CD8-positive, alpha-beta memory T cell (primary cell): ENCODE data around the gene FUT7. TPM values are rescaled to one million over a fixed set of nuclear protein-coding genes. Genes with fewer than 3 reads are reported as not detected.

Source experiments
- polyA plus RNA-seq: library from polyadenylated mRNA; unstranded; fragments of 300-500 nt; fragmentation: Illumina TruSeq; gene quantifications from one replicate; pipeline ENCODE4 v1.2.3, GENCODE V29; 2021
- total RNA-seq, 2 experiments: library from RNA; stranded (reverse); gene quantifications; one replicate each; pipeline ENCODE4 v1.2.3, GENCODE V29; 2021

The FUT7 gene
- total and polyA plus RNA-seq, 3 experiments from 2014 or later, result 0.57 to 28.7 (median 0.82) TPM

Other genes starting within 250 kb of the FUT7 start
Only the 30 nearest of the 38 such genes appear.
- gene AJM1, start 189.6 kb downstream of the FUT7 start, total RNA-seq, result 1 to 10 TPM; 3.2 TPM
- 0.39 TPM for gene AJM1, start 189.6 kb downstream of the FUT7 start, polyA plus RNA-seq
- 100 to 1,000 TPM; 108 to 110 TPM for gene PHPT1, start 182.7 kb downstream of the FUT7 start, total RNA-seq
- 100.0 TPM for gene PHPT1, start 182.7 kb downstream of the FUT7 start, polyA plus RNA-seq
- gene MAMDC4, start 179.7 kb downstream of the FUT7 start, total RNA-seq, result 10 to 100 TPM; 12.2 to 12.9 TPM
- not detected for gene MAMDC4, start 179.7 kb downstream of the FUT7 start, polyA plus RNA-seq
- gene EDF1, start 165.8 kb downstream of the FUT7 start, total RNA-seq, result 100 to 1,000 TPM; 354 to 356 TPM
- 476 TPM for gene EDF1, start 165.8 kb downstream of the FUT7 start, polyA plus RNA-seq
- gene TRAF2, start 145.6 kb downstream of the FUT7 start, total RNA-seq, result 10 to 100 TPM; 53.2 to 60.5 TPM
- gene TRAF2, start 145.6 kb downstream of the FUT7 start, polyA plus RNA-seq, result 23.1 TPM
- gene FBXW5, start 87.3 kb downstream of the FUT7 start, total RNA-seq, result 100 to 1,000 TPM; 104 to 105 TPM
- 163 TPM for gene FBXW5, start 87.3 kb downstream of the FUT7 start, polyA plus RNA-seq
- gene C8G, start 86.8 kb downstream of the FUT7 start, total RNA-seq, result under 1 TPM in 1 of 2 experiments, not detected in 1; 0.96 TPM
- not detected for gene C8G, start 86.8 kb downstream of the FUT7 start, polyA plus RNA-seq
- 1 to 10 TPM in 1 of 2 experiments, under 1 TPM in 1; 0.85 to 1.3 TPM for gene LCN12, start 79.8 kb downstream of the FUT7 start, total RNA-seq
- not detected for gene LCN12, start 79.8 kb downstream of the FUT7 start, polyA plus RNA-seq
- gene PTGDS, start 54.6 kb downstream of the FUT7 start, total RNA-seq, result under 1 TPM; 0.24 to 0.49 TPM
- 5.5 TPM for gene PTGDS, start 54.6 kb downstream of the FUT7 start, polyA plus RNA-seq
- under 1 TPM; 0.20 to 0.22 TPM for gene LCNL1, start 49.1 kb downstream of the FUT7 start, total RNA-seq
- gene LCNL1, start 49.1 kb downstream of the FUT7 start, polyA plus RNA-seq, result 0.16 TPM
- gene PAXX, start 39.7 kb downstream of the FUT7 start, total RNA-seq, result 10 to 100 TPM; 78.4 to 82.2 TPM
- gene PAXX, start 39.7 kb downstream of the FUT7 start, polyA plus RNA-seq, result 156 TPM
- gene CLIC3, start 35.5 kb downstream of the FUT7 start, total RNA-seq, result 1 to 10 TPM; 3.4 to 4.1 TPM
- gene CLIC3, start 35.5 kb downstream of the FUT7 start, polyA plus RNA-seq, result 52.1 TPM
- 10 to 100 TPM; 15.9 to 20.7 TPM for gene ABCA2, start 3.9 kb downstream of the FUT7 start, total RNA-seq
- 20.2 TPM for gene ABCA2, start 3.9 kb downstream of the FUT7 start, polyA plus RNA-seq
- gene NPDC1, start 14.1 kb upstream of the FUT7 start, total RNA-seq, result 10 to 100 TPM; 24.6 to 27.5 TPM
- 38.4 TPM for gene NPDC1, start 14.1 kb upstream of the FUT7 start, polyA plus RNA-seq
- not detected for gene ENTPD2, start 22.0 kb upstream of the FUT7 start, total RNA-seq
- not detected for gene ENTPD2, start 22.0 kb upstream of the FUT7 start, polyA plus RNA-seq
- gene SAPCD2, start 38.5 kb upstream of the FUT7 start, total RNA-seq, result 10 to 100 TPM; 11.5 to 12.7 TPM
- 0.15 TPM for gene SAPCD2, start 38.5 kb upstream of the FUT7 start, polyA plus RNA-seq
- 10 to 100 TPM; 15.3 to 15.5 TPM for gene UAP1L1, start 45.4 kb upstream of the FUT7 start, total RNA-seq
- gene UAP1L1, start 45.4 kb upstream of the FUT7 start, polyA plus RNA-seq, result 4.6 TPM
- 10 to 100 TPM; 31.9 to 32.7 TPM for gene MAN1B1, start 54.9 kb upstream of the FUT7 start, total RNA-seq
- gene MAN1B1, start 54.9 kb upstream of the FUT7 start, polyA plus RNA-seq, result 39.3 TPM
- gene DPP7, start 82.6 kb upstream of the FUT7 start, total RNA-seq, result 100 to 1,000 TPM; 294 to 308 TPM
- 158 TPM for gene DPP7, start 82.6 kb upstream of the FUT7 start, polyA plus RNA-seq
- not detected for gene GRIN1, start 107.1 kb upstream of the FUT7 start, total RNA-seq
- not detected for gene GRIN1, start 107.1 kb upstream of the FUT7 start, polyA plus RNA-seq
- not detected for gene LRRC26, start 138.0 kb upstream of the FUT7 start, total RNA-seq
- not detected for gene LRRC26, start 138.0 kb upstream of the FUT7 start, polyA plus RNA-seq
- gene TMEM210, start 140.0 kb upstream of the FUT7 start, total RNA-seq, result not detected
- not detected for gene TMEM210, start 140.0 kb upstream of the FUT7 start, polyA plus RNA-seq
- 10 to 100 TPM; 50.2 to 57.0 TPM for gene ANAPC2, start 156.5 kb upstream of the FUT7 start, total RNA-seq
- gene ANAPC2, start 156.5 kb upstream of the FUT7 start, polyA plus RNA-seq, result 5.4 TPM
- gene SSNA1, start 156.6 kb upstream of the FUT7 start, total RNA-seq, result 100 to 1,000 TPM; 114 to 118 TPM
- 138 TPM for gene SSNA1, start 156.6 kb upstream of the FUT7 start, polyA plus RNA-seq
- 10 to 100 TPM; 14.1 to 15.1 TPM for gene TPRN, start 168.7 kb upstream of the FUT7 start, total RNA-seq
- gene TPRN, start 168.7 kb upstream of the FUT7 start, polyA plus RNA-seq, result 0.76 TPM
- gene TMEM203, start 173.6 kb upstream of the FUT7 start, total RNA-seq, result 10 to 100 TPM; 51.5 to 53.9 TPM
- 134 TPM for gene TMEM203, start 173.6 kb upstream of the FUT7 start, polyA plus RNA-seq
- 10 to 100 TPM; 45.1 to 47.4 TPM for gene NDOR1, start 173.6 kb upstream of the FUT7 start, total RNA-seq
- 9.9 TPM for gene NDOR1, start 173.6 kb upstream of the FUT7 start, polyA plus RNA-seq
- gene RNF208, start 190.2 kb upstream of the FUT7 start, total RNA-seq, result 1 to 10 TPM; 2.7 to 3.3 TPM
- gene RNF208, start 190.2 kb upstream of the FUT7 start, polyA plus RNA-seq, result not detected
- under 1 TPM; 0.58 to 0.66 TPM for gene CYSRT1, start 193.1 kb upstream of the FUT7 start, total RNA-seq
- gene CYSRT1, start 193.1 kb upstream of the FUT7 start, polyA plus RNA-seq, result 0.32 TPM
- not detected for gene RNF224, start 195.4 kb upstream of the FUT7 start, total RNA-seq
- not detected for gene RNF224, start 195.4 kb upstream of the FUT7 start, polyA plus RNA-seq